Right lobe of liver (tissue), 6 donors: ENCODE results near the gene MOB1B. TPM values are rescaled to one million over a fixed set of nuclear protein-coding genes. Genes with fewer than 3 reads are reported as not detected.

ENCODE experiments used
- ATAC-seq, 4 donors: fragments of 200-7000 bp; cut with Tn5 transposase; one replicate each; pipeline ENCODE4 v1.9.1; 2020; ENCODE audit warnings: mild to moderate bottlenecking in 4 of 4, moderate library complexity in 4 of 4
- DNase-seq, 3 donors: peaks; one replicate each; pipeline ENCODE4 v3.0.0-alpha.2; 2020
- H3K27ac ChIP-seq, 3 donors: fragments of 200-600 bp; one replicate each; pipeline ENCODE4 v1.8.0; 2022
- H3K27me3 ChIP-seq, 2 donors: fragments of 200-600 bp; one replicate each; pipeline ENCODE4 v1.8.0; 2022
- H3K36me3 ChIP-seq, 4 donors: fragments of 200-600 bp; sonication (generic) in 1 of 4; one replicate each; pipeline versions ENCODE4 v1.5.1 to v1.8.0; 2017 to 2022; ENCODE audit warnings: control low read depth in 1 of 4
- H3K4me1 ChIP-seq, 4 donors: fragments of 200-600 bp; sonication (generic) in 1 of 4; one replicate each; pipeline versions ENCODE4 v1.5.1 to v1.8.0; 2017 to 2022; ENCODE audit warnings: control low read depth in 1 of 4
- H3K4me3 ChIP-seq, 3 donors: fragments of 200-600 bp; one replicate each; pipeline ENCODE4 v1.8.0; 2022
- H3K9me3 ChIP-seq, 4 donors: fragments of 200-600 bp; sonication (generic) in 1 of 4; one replicate each; pipeline versions ENCODE4 v1.5.1 to v1.8.0; 2017 to 2022; ENCODE audit warnings: control low read depth in 1 of 4
- CTCF ChIP-seq, 4 donors: fragments of 200-600 bp in 3 of 4; fragments of 450-650 bp in 1 of 4; IDR thresholded peaks; one replicate each; pipeline versions ENCODE4 v1.5.1 to v1.8.0; 2016 to 2022; ENCODE audit warnings: antibody characterized with exemption in 4 of 4, mild to moderate bottlenecking in 2 of 4
- POLR2A ChIP-seq: fragments of 450-650 bp; IDR thresholded peaks from one replicate; pipeline ENCODE4 v1.6.1; 2017; ENCODE audit warnings: antibody characterized with exemption, mild to moderate bottlenecking
- WGBS: methylation state at CpG from one replicate; pipeline ENCODE4 v1.1.6; 2018; ENCODE audit warnings: low coverage, low lambda C conversion rate; ENCODE audit not compliant: insufficient coverage; ENCODE audit errors: missing lambda C conversion rate; 5-methylcytosine and 5-hydroxymethylcytosine counted together
- intact Hi-C, 2 donors: fragments of 100-400 bp; cut with DNase I; formaldehyde crosslinking; loops; one replicate each; pipeline versions ENCODE4 v1.11.2 to v1.14.1; 2022
- total RNA-seq, 6 experiments: library from RNA; depleted of rRNA in 2 of 6; stranded (reverse); fragments of >200 nt in 2 of 6; fragmentation: NEBNext Ultra II Directional in 3 of 6; extraction: Animal tissue kit (Norgen Biotek cat#: 25700) in 3 of 6; gene quantifications; one replicate each; pipeline versions ENCODE4 v1.1.0 to v1.2.4, GENCODE V29; 2016 to 2023
- donor health status: DM: no; HTN: yes; CAD: no.
- donor health status: DM: no; HTN: no; CAD: no.
- donor health status: DM: no; HTN: no; CAD: no.
- donor health status: DM: no; HTN: yes; CAD: no.
- donor health status: DM: no; HTN: yes; CAD: no.

MOB1B gene
- total RNA-seq, 6 experiments from 2014 or later, result 4.4 to 13.0 (median 6.5) TPM

DNA sequence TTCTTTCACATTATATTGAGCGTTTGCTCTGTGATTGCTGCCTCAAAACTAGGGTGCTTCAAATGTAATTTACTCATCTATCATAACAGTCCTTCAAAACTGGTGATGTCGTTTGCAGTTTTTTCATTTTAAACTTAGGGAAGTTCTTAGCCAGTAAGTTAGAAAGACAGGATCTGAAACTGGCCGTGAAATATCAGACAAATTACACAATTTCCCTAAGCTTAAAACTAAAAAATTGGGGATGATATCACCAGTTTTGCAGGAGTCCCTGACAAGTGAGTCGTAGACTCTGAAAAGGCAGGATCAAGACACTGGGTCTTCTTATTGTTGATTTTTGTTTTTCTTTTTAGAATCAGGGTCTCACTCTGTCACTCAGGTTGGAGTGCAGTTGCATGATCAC, 44.8 kb downstream of the MOB1B start:
- Histone ChIP-seq H3K4me3 (no peak overlapping the region), H3K27me3 (no peaks in the 10 kb centered on the region), H3K9me3 (no peaks in the 10 kb centered on the region), H3K4me1 (no peaks in the 10 kb centered on the region), H3K36me3 (no peaks in the 10 kb centered on the region), H3K27ac (no peak overlapping the region)
- ATAC-seq, result peak in 2 of 4 donors; percentile 34 to 44
- TF ChIP-seq CTCF (IDR thresholded peaks at IDR 0.05), result no peak
- no peak for TF ChIP-seq POLR2A
- WGBS, result 65% methylated on average over 4 of the region's 4 CpGs
- intact Hi-C loops, result no loop called here
- DNase-seq, result no peak

DNA sequence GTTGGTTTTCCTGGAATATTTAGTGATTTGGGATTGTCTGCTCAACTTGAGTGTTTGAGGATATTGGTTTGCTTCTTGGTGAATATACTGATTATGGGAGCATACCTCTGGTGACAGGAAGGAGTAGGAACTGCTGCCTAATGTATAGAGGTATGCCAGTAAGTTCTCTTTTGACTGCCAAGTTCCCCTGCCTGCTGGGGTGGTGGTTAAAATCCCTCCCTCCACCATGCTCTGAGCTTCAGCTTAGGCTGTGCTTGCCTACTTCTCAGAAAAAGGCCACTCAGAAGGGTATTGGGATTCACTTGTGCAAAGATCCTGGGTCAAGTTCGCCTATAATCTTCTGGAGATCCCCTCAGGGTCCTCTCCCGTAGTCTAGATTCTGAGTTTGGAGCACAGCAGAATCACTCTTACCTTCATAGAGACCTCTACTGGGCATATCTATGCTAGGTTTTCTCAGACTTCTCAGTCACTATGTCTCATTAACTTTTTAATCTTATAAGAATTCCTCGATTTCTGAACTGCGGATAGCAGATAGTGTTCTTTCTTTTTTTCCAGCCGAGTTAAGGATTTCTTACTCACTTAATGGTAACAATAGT, 46.6 kb downstream of the MOB1B start:
- DNase-seq, result no peak
- TF ChIP-seq CTCF (IDR thresholded peaks at IDR 0.05), result peak in 1 of 4 donors; percentile 12
- no peak for TF ChIP-seq POLR2A
- H3K27me3 ChIP-seq, result no peaks in the 10 kb centered on the region
- no peak overlapping the region for H3K4me3 ChIP-seq
- H3K9me3 ChIP-seq, result no peaks in the 10 kb centered on the region
- intact Hi-C loops, result no loop called here
- H3K36me3 ChIP-seq, result no peaks in the 10 kb centered on the region
- H3K27ac ChIP-seq, result no peak overlapping the region
- ATAC-seq, result peak in 2 of 4 donors; percentile 18 to 33
- no peaks in the 10 kb centered on the region for H3K4me1 ChIP-seq
- 68% methylated on average over 5 of the region's 5 CpGs for WGBS

DNA sequence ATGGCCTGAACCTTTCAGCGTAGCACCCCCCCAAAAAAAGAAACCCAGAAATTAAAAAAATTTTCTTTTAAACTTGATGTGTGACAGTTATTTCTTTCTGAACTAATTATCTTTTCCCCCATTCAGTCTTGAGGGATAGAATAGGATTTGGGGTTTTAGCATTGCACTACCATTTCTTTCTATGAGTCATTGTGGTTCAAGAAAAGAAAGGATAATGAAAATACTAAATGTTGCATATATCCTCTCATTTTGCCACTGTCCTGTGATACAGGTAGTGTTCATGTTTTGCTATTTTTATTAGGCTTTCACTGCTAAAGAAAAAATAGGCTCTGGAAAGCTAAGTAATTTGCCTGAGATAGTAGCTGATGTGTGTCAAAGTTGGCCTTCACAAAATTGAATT, 51.9 kb downstream of the MOB1B start:
- 100% methylated on average over 1 of the region's 1 CpG for WGBS
- no peak for TF ChIP-seq POLR2A
- no peak for TF ChIP-seq CTCF (IDR thresholded peaks at IDR 0.05)
- DNase-seq, result no peak
- Histone ChIP-seq H3K27me3 (no peaks in the 10 kb centered on the region), H3K27ac (no peak overlapping the region), H3K9me3 (no peaks in the 10 kb centered on the region), H3K36me3 (no peaks in the 10 kb centered on the region), H3K4me3 (no peak overlapping the region), H3K4me1 (no peaks in the 10 kb centered on the region)
- intact Hi-C loops, result no loop called here
- no peak for ATAC-seq

DNA sequence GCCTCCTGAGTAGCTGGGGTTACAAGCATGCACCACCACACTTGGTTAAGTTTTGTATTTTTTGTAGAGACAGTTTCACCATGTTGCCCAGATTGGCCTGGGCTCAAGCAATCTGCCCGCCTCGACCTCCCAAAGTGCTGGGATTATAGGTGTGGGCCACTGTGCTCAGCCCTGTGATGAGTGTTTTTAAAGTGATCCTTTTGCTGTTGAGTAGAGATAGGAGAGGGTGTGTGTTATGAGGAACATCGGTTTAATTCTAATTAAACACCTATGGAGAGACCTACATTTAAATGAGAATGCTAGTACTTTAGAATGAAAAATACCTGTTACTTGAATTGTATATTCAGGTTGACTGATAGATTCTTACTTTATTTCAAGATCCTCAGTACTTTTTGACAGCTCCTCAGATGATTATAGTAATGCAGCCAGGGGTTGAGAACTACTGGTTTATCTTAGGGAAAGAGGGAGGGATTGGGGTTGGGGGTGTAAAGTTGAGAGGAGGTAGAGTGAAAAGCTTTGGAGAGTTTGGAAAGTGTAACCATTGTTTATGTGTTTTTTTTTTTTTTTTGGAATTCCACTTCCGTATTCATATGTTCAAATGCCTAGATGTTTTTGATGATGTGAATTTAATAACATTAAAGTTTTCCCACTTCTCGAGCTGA, 54.5 kb downstream of the MOB1B start:
- Histone ChIP-seq H3K36me3 (peaks cover 0 to 8% (median 0%) of the 10 kb centered on the region in 4 donors), H3K4me3 (no peak overlapping the region), H3K4me1 (no peaks in the 10 kb centered on the region), H3K27me3 (no peaks in the 10 kb centered on the region), H3K9me3 (no peaks in the 10 kb centered on the region), H3K27ac (no peak overlapping the region)
- DNase-seq, result no peak
- no peak for ATAC-seq
- 80% methylated on average over 5 of the region's 5 CpGs for WGBS
- TF ChIP-seq POLR2A, result no peak
- no peak for TF ChIP-seq CTCF (IDR thresholded peaks at IDR 0.05)
- intact Hi-C loops, result no loop called here
